ENCODE results near the gene FUNDC1.
"Not testable (repeated sequence)": the region's sequence is repeated elsewhere in the genome, so short reads cannot be mapped to it uniquely, and the experiment has no call there.

FUNDC1 gene
- 5.9 to 10.2 (median 7.9) reads per million in 4 experiments for total RNA-seq

- peak; percentile 89 for DNase-seq
Observed at GRCh38 chrX:44542567-44543325, at the start of gene FUNDC1. FUNDC1 (minus strand) TSS chrX:44542859; CDS start chrX:44542832, 27 bp downstream.

- no peak for DNase-seq
Observed at GRCh38 chrX:44585866-44586265, 43.2 kb upstream of the FUNDC1 start.

DNA sequence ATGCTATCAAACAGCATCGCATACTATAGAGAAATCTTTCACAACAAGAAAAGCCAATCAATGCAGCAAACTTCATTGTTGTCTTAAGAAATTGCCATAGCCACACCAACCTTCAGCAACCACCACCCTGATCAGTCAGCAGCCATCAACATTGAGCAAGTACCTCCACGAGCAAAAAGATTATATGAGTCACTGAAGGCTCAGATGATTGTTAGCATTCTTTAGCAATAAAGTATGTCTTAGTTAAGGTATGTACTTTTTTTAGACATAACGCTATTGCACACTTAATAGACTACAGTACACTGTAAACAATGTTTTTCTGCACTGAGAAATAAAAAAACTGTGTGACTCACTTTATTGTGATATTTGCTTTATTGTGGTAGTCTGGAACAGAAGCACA, 37.8 kb upstream of the FUNDC1 start:
- DNase-seq, result no peak

- DNase-seq, result no peak
Observed at GRCh38 chrX:44572340-44572938, 29.8 kb upstream of the FUNDC1 start.

- no peak for DNase-seq
Observed at GRCh38 chrX:44570522-44570921, 27.9 kb upstream of the FUNDC1 start.

DNA sequence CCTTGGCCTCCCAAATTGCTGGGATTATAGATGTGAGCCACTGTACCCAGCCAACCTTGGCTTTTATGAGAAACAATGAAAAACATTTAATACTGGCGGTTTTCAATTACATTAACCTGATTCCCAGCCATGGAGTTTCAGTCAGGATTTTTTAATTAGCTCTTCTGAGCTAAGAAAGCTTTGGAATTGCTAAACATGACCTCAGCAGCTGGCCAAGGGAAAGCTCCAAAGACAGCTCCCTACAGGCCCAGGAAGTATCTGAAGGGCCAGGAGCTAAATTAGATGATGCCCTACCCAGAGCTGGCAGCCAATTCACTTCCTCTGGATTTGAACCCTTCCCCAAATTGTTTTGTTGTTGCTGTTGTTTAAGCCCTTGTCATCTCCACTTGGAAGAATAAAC, 26.5 kb upstream of the FUNDC1 start:
- no peak for DNase-seq

DNA sequence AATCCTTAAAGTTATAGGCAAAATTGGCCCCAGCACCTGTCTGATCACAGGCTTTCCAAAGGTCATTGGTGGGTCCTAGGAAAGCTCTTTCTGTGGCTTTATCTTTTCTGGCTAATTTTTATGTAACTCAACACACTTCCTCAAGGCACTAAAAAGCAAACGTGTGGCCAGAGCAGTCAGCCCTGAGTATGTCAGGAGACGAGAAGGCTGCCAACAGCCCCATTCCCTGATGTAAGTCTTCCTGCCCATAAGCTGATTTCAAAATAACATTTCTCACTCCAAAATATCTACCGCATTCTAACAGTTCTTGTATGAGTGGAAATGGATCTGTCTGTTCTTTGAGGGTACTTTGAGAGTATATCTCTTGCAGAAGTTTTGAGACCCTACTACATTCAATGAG, 25.5 kb upstream of the FUNDC1 start:
- DNase-seq, result no peak

DNA sequence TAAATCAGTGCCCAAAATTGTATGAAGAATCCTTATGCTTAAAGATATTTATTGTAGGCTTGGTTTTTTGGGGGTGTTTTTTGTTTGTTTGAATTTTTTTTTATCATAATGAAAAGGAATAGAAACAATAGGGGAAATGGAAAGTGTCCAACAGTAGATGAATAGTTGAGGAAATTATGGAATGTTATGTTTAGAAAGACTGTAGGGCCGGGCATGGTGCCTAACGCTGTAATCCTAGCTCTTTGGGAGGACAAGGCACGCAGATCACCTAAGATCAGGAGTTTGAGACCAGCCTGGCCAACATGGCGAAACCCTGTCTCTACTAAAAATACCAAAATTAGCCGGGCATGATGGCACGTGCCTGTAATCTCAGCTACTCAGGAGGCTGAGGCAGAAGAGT, 19.2 kb upstream of the FUNDC1 start:
- not testable (repeated sequence) for DNase-seq

DNA sequence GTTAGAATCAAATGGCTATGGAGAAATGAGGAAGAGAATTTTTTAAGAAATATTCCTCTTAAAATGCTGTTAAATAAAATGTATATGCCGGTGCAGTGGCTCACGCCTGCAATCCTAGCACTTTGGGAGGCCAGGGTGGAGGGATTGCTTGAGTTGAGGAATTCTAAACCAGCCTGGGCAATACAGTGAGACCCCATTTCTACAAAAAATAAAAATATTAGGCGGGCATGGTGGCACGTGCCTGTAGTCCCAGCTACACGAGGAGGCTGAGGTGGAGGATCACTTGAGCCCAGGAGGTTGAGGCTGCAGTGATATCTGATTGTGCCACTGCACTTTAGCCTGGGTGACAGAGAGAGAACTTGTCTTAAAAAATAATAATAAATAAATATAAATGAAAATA, 7.9 kb upstream of the FUNDC1 start:
- no peak for DNase-seq

DNA sequence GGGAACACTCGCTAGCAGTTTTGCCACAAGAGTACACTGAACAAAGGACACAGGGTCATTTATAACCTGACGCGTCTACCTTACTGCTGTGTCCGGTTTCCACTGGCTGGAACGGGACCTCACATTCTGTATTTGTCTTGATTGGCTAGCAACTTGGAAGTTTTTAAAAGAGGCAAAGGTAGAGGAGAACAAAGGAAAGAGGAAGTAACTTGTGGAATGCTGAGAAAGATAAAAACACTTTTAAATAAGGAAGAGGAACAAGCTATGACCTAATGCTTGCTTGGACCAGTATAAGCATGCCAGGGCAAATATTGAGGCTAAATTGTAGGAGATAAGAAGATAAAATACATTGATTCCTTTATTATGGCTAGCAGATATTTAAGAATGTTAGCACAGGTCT, 2.8 kb upstream of the FUNDC1 start:
- DNase-seq, result not testable (repeated sequence)

GRCh38 chrX:44544036-44544435, 1.4 kb upstream of the FUNDC1 start:
- no peak for DNase-seq

DNA sequence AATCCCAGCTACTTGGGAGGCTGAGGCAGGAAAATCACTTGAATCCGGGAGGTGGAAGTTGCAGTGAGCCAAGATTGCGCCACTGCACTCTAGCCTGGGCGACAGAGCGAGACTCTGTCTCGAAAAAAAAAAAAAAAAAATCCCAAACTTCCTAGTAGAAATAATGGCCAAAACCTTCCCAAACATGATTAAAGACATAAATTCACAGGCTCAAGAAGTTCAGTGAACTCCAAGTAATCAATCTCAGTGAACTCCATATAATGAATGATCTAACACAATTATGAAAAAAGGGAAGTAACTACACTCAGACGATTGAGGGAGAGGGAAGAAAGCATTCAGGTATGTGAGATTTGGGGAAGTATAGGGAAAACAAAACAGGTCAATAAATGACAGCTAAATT, 6.5 kb downstream of the FUNDC1 start:
- no peak for DNase-seq

DNA sequence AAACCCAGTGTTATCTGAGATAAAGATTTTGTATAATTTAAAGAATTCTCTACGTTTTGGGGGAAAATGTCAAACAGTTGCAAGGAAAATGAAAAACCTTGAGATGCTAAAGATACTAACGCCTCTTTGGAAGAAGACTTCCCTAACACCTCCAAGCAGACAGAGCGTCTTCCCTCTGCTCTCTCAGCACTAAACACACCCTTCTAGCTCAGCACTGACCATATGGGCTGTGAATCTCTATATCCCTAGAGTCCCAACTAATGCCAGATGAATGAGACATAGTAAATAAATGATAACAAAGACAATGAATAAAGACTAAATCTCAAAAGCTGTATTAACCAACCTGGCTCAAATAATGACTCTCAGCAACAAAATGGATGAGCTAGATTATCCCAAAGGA, 13.3 kb downstream of the FUNDC1 start:
- no peak for DNase-seq

- no peak for DNase-seq
Observed at GRCh38 chrX:44514272-44514671, 28.4 kb downstream of the FUNDC1 start.

- DNase-seq, result no peak
Observed at GRCh38 chrX:44507292-44507691, 35.4 kb downstream of the FUNDC1 start.

GRCh38 chrX:44506678-44507077, 36.0 kb downstream of the FUNDC1 start:
- DNase-seq, result no peak

GRCh38 chrX:44503560-44503959, 39.1 kb downstream of the FUNDC1 start:
- no peak for DNase-seq

- DNase-seq, result no peak
Observed at GRCh38 chrX:44495091-44495490, 47.6 kb downstream of the FUNDC1 start.

GRCh38 chrX:44494357-44494756, 48.3 kb downstream of the FUNDC1 start:
- DNase-seq, result no peak

- DNase-seq, result no peak
Observed at GRCh38 chrX:44489515-44489914, 53.1 kb downstream of the FUNDC1 start.

DNA sequence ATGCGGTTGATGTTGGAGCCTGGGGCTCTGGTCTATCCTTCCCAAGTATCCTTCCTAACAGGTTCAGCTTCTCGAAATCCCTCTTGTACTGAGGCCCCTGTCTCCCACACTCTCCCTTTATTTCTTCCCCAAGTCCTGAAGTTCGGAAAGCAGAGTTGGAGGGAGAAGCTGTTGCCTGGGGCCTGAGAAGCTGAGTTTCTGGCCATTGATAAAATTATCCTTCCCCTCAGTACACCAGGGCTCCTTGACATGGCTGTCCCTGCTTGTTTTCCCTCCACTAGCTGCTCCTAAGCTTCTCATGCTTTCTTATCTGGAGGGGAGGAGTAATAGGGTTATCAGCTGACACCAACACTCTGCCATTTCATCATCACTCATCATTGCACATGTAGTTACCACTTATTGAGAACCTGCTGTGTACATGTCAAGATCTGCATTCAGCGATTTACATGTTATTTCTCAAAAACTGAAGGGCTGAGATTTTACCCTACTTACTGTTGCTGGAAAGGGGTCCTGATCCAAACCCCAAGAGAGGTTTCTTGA, 58.0 kb downstream of the FUNDC1 start:
- no peak for DNase-seq

DNA sequence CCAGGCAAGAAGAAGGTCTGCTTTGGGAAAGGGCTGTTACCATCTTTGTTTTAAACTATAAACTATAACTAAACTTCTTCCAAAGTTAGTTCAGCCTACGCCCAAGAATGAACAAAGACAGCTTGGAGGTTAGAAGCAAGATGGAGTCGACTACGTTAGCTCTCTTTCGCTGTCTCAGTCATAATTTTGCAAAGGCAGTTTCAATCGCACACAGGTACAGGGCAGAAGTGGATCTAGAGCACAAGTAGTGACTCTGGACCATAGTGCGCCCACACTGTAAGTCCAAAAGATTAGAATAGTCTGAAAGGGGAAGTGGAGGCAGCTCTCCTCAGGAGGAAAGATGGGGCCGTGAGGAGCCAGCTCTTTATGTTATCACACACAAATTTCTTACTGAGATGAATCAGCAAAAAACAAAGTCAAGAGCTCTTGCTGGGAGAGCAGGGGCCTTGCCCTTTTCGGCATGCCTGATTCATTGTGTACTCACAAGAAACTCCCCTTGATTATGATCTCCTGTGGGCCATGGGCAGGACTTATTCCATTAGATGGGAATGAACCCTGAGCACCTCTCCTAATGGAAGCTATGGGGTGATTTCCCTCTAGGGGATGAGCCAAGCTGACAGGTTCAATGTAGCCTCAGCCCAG, 58.6 kb downstream of the FUNDC1 start:
- DNase-seq, result no peak

DNA sequence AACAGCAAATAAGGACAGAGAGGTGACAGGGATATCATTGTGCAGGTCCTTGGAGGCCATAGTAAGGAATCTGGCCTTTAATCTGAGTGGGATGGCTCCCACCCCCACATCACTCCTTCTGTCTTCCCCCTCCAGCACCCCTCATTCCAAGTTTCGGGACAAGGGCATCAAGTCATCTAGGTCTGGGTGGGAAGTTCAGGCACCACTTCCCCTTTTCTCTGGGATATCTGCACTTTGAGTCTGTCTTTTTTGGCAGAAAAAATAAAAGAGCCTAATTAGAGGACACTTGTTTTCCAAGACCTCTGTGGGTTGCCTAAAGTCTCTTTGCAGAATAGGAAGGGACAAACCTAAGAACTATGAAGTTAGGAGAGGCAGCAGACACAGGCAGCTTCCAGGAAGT, 60.1 kb downstream of the FUNDC1 start:
- DNase-seq, result no peak

DNA sequence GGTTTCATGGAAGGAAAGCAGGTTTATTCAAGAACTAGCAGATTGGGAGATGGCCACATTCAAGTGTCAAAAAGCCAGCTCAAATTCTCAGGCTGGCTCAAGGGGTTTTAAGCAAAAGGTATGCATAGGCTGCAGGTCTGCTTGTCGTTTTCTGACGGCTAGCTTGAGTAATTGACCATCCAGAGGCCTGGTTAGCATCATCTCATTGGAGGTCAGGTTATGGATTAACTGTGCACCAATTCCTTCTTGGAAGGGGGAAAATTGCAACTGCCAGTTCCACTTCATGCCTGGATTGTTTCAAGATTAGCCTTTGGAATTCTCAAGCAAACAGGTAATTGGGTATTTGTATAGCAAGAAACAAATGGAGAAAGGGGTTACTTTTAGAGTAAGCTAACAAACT, 62.1 kb downstream of the FUNDC1 start:
- DNase-seq, result no peak
